ENCODE data around the gene SLC51B.

The SLC51B gene

GRCh38 chr15:65050270-65050669 lies 5.1 kb downstream of the SLC51B start:
- no peaks in the 10 kb centered on the region; the same call in 1 of the 2 replicates for H4K20me1 ChIP-seq (ENCODE audit: insufficient read depth, low read length)
- TF ChIP-seq EZH2phosphoT487 (IDR thresholded peaks at IDR 0.05; ENCODE audit: low read depth) (no peak), CTCF (IDR thresholded peaks at IDR 0.05; ENCODE audit: low read depth, low read length) (no peak)
- H3K79me2 ChIP-seq (ENCODE audit: low read length): no peaks in the 10 kb centered on the region
- H3K27ac ChIP-seq (ENCODE audit: low read length): no peak overlapping the region
- H3K4me2 ChIP-seq (ENCODE audit: low read length): peak overlapping the region; percentile 82
- H3K9me3 ChIP-seq (ENCODE audit: insufficient read depth, low read length): no peaks in the 10 kb centered on the region
- H3K36me3 ChIP-seq (replicated peaks; ENCODE audit: low read depth, low read length): no peaks in the 10 kb centered on the region
- peak overlapping the region; percentile 70 for H3K4me3 ChIP-seq (ENCODE audit: low read length)
- no peak overlapping the region for H3K9ac ChIP-seq (ENCODE audit: low read length)
- no peak overlapping the region for H2AFZ ChIP-seq (ENCODE audit: low read depth, low read length)
- peaks cover 11% of the 10 kb centered on the region for H3K4me1 ChIP-seq (ENCODE audit: low read length)
- no peaks in the 10 kb centered on the region for H3K27me3 ChIP-seq (ENCODE audit: low read depth, low read length)

GRCh38 chr15:65051266-65051665 lies 6.1 kb downstream of the SLC51B start:
- no peaks in the 10 kb centered on the region; the same call in 1 of the 2 replicates for H4K20me1 ChIP-seq (ENCODE audit: insufficient read depth, low read length)
- H2AFZ ChIP-seq (ENCODE audit: low read depth, low read length): no peak overlapping the region
- no peak overlapping the region for H3K4me3 ChIP-seq (ENCODE audit: low read length)
- H3K27me3 ChIP-seq (ENCODE audit: low read depth, low read length): no peaks in the 10 kb centered on the region
- no peak overlapping the region for H3K4me2 ChIP-seq (ENCODE audit: low read length)
- TF ChIP-seq EZH2phosphoT487 (IDR thresholded peaks at IDR 0.05; ENCODE audit: low read depth) (no peak), CTCF (IDR thresholded peaks at IDR 0.05; ENCODE audit: low read depth, low read length) (no peak)
- peaks cover 11% of the 10 kb centered on the region for H3K4me1 ChIP-seq (ENCODE audit: low read length)
- no peak overlapping the region for H3K9ac ChIP-seq (ENCODE audit: low read length)
- no peak overlapping the region for H3K27ac ChIP-seq (ENCODE audit: low read length)
- H3K9me3 ChIP-seq (ENCODE audit: insufficient read depth, low read length): no peaks in the 10 kb centered on the region
- no peaks in the 10 kb centered on the region for H3K36me3 ChIP-seq (replicated peaks; ENCODE audit: low read depth, low read length)
- no peaks in the 10 kb centered on the region for H3K79me2 ChIP-seq (ENCODE audit: low read length)

- no peaks in the 10 kb centered on the region for H3K9me3 ChIP-seq (ENCODE audit: insufficient read depth, low read length)
- no peak overlapping the region for H2AFZ ChIP-seq (ENCODE audit: low read depth, low read length)
- no peak overlapping the region for H3K4me3 ChIP-seq (ENCODE audit: low read length)
- H3K4me1 ChIP-seq (ENCODE audit: low read length): peaks cover 11% of the 10 kb centered on the region
- no peak overlapping the region for H3K27ac ChIP-seq (ENCODE audit: low read length)
- H3K36me3 ChIP-seq (replicated peaks; ENCODE audit: low read depth, low read length): no peaks in the 10 kb centered on the region
- no peaks in the 10 kb centered on the region for H3K79me2 ChIP-seq (ENCODE audit: low read length)
- no peak overlapping the region for H3K9ac ChIP-seq (ENCODE audit: low read length)
- H4K20me1 ChIP-seq (ENCODE audit: insufficient read depth, low read length): no peaks in the 10 kb centered on the region
- TF ChIP-seq CTCF (IDR thresholded peaks at IDR 0.05; ENCODE audit: low read depth, low read length): no peak
- no peak for TF ChIP-seq EZH2phosphoT487 (IDR thresholded peaks at IDR 0.05; ENCODE audit: low read depth)
- no peak overlapping the region for H3K4me2 ChIP-seq (ENCODE audit: low read length)
- H3K27me3 ChIP-seq (ENCODE audit: low read depth, low read length): no peaks in the 10 kb centered on the region
These were observed 7.8 kb downstream of the SLC51B start for GRCh38 chr15:65052956-65053355.

- Histone ChIP-seq H3K4me1 (ENCODE audit: low read length) (peaks cover 10% of the 10 kb centered on the region), H3K79me2 (ENCODE audit: low read length) (no peaks in the 10 kb centered on the region), H3K9me3 (ENCODE audit: insufficient read depth, low read length) (no peaks in the 10 kb centered on the region), H3K9ac (ENCODE audit: low read length) (no peak overlapping the region), H3K27ac (ENCODE audit: low read length) (no peak overlapping the region), H3K4me2 (ENCODE audit: low read length) (no peak overlapping the region), H4K20me1 (ENCODE audit: insufficient read depth, low read length) (no peaks in the 10 kb centered on the region), H2AFZ (ENCODE audit: low read depth, low read length) (no peak overlapping the region), H3K36me3 (replicated peaks; ENCODE audit: low read depth, low read length) (no peaks in the 10 kb centered on the region), H3K4me3 (ENCODE audit: low read length) (no peak overlapping the region), H3K27me3 (ENCODE audit: low read depth, low read length) (no peaks in the 10 kb centered on the region)
- TF ChIP-seq CTCF (IDR thresholded peaks at IDR 0.05; ENCODE audit: low read depth, low read length) (peak; percentile 85), EZH2phosphoT487 (IDR thresholded peaks at IDR 0.05; ENCODE audit: low read depth) (no peak)
These were observed 9.4 kb downstream of the SLC51B start for GRCh38 chr15:65054333-65055200.
